Suprapubic skin (tissue), 4 donors: ENCODE data around the gene DZANK1. TPM values are rescaled to one million over a fixed set of nuclear protein-coding genes. Genes with fewer than 3 reads are reported as not detected.
"Not testable (repeated sequence)": the region's sequence is repeated elsewhere in the genome, so short reads cannot be mapped to it uniquely, and the experiment has no call there.

Source experiments
- DNase-seq, 2 donors: peaks; one replicate each; pipeline ENCODE4 v3.0.0-alpha.2; 2019; ENCODE audit warnings: low spot score in 2 of 2
- H3K27ac ChIP-seq: fragments of 200-600 bp; sonication (generic); one replicate; pipeline ENCODE4 v1.5.1; 2019
- H3K27me3 ChIP-seq: fragments of 200-600 bp; sonication (generic); one replicate; pipeline ENCODE4 v1.5.1; 2019
- H3K36me3 ChIP-seq: fragments of 200-600 bp; sonication (generic); one replicate; pipeline ENCODE4 v1.5.1; 2019
- H3K4me1 ChIP-seq: fragments of 200-600 bp; sonication (generic); one replicate; pipeline ENCODE4 v1.5.1; 2019
- H3K4me3 ChIP-seq: fragments of 200-600 bp; sonication (generic); one replicate; pipeline ENCODE4 v1.5.1; 2019; ENCODE audit warnings: mild to moderate bottlenecking
- H3K9me3 ChIP-seq: fragments of 200-600 bp; sonication (generic); one replicate; pipeline ENCODE4 v1.5.1; 2019
- CTCF ChIP-seq, 2 donors: fragments of 200-600 bp in 1 of 2; fragments of 450-650 bp in 1 of 2; sonication (generic) in 1 of 2; IDR thresholded peaks; one replicate each; pipeline ENCODE4 v1.5.1; 2016 to 2019; ENCODE audit warnings: antibody characterized with exemption in 2 of 2, mild to moderate bottlenecking in 1 of 2, moderate library complexity in 1 of 2
- EP300 ChIP-seq: sonication (generic); formaldehyde crosslinking; IDR thresholded peaks from one replicate; pipeline ENCODE4 v1.6.1; 2017; ENCODE audit warnings: antibody characterized with exemption
- POLR2A ChIP-seq, 2 donors: fragments of 450-650 bp; IDR thresholded peaks; one replicate each; pipeline ENCODE4 v1.6.1; 2017; ENCODE audit warnings: antibody characterized with exemption in 2 of 2, mild to moderate bottlenecking in 2 of 2, moderate library complexity in 2 of 2
- POLR2AphosphoS5 ChIP-seq, 3 donors: sonication (generic); formaldehyde crosslinking; IDR thresholded peaks; one replicate each; pipeline ENCODE4 v1.6.1; 2017; ENCODE audit warnings: antibody characterized with exemption in 3 of 3
- WGBS: methylation state at CpG from one replicate; pipeline ENCODE4 v1.1.5; 2018; 5-methylcytosine and 5-hydroxymethylcytosine counted together
- total RNA-seq, 4 donors: library from RNA; depleted of rRNA; stranded (reverse); fragments of >200 nt; gene quantifications; one replicate each; pipeline ENCODE4 v1.1.0, GENCODE V29; 2016

Gene DZANK1
- total RNA-seq, 4 donors from 2014 or later, result 1.7 to 4.5 (median 3.0) TPM

- DNase-seq, result no peak
- H3K36me3 ChIP-seq, result peaks cover 7% of the 10 kb centered on the region
- H3K9me3 ChIP-seq, result no peaks in the 10 kb centered on the region
- no peak overlapping the region for H3K4me3 ChIP-seq
- no peaks in the 10 kb centered on the region for H3K4me1 ChIP-seq
- no peak overlapping the region for H3K27ac ChIP-seq
- TF ChIP-seq POLR2AphosphoS5 (IDR thresholded peaks at IDR 0.05) (no peak), EP300 (no peak), CTCF (IDR thresholded peaks at IDR 0.05) (no peak), POLR2A (IDR thresholded peaks at IDR 0.05) (no peak)
- 65% methylated on average over 6 of the region's 6 CpGs for WGBS
- H3K27me3 ChIP-seq, result no peaks in the 10 kb centered on the region
Observed at GRCh38 chr20:18388860-18389259, 78.0 kb downstream of the DZANK1 start.

- H3K4me1 ChIP-seq, result no peaks in the 10 kb centered on the region
- no peaks in the 10 kb centered on the region for H3K27me3 ChIP-seq
- WGBS, result 96% methylated on average over 4 of the region's 7 CpGs
- H3K36me3 ChIP-seq, result no peaks in the 10 kb centered on the region
- H3K27ac ChIP-seq, result no peak overlapping the region
- DNase-seq, result no peak
- TF ChIP-seq POLR2AphosphoS5 (IDR thresholded peaks at IDR 0.05) (no peak), CTCF (IDR thresholded peaks at IDR 0.05) (no peak), EP300 (no peak), POLR2A (IDR thresholded peaks at IDR 0.05) (no peak)
- H3K4me3 ChIP-seq, result no peak overlapping the region
- H3K9me3 ChIP-seq, result no peaks in the 10 kb centered on the region
Observed at GRCh38 chr20:18380908-18381529, 85.8 kb downstream of the DZANK1 start.

- Histone ChIP-seq H3K36me3 (no peaks in the 10 kb centered on the region), H3K4me3 (no peak overlapping the region), H3K4me1 (no peaks in the 10 kb centered on the region), H3K27me3 (no peaks in the 10 kb centered on the region), H3K9me3 (no peaks in the 10 kb centered on the region), H3K27ac (no peak overlapping the region)
- DNase-seq, result no peak
- WGBS, result 71% methylated on average over 8 of the region's 8 CpGs
- no peak for TF ChIP-seq CTCF (IDR thresholded peaks at IDR 0.05)
- TF ChIP-seq POLR2AphosphoS5 (IDR thresholded peaks at IDR 0.05), result no peak
- no peak for TF ChIP-seq POLR2A (IDR thresholded peaks at IDR 0.05)
- TF ChIP-seq EP300, result no peak
Observed at GRCh38 chr20:18377896-18378481, 88.8 kb downstream of the DZANK1 start.

GRCh38 chr20:18375551-18375950 lies 91.3 kb downstream of the DZANK1 start:
- not testable (repeated sequence) for DNase-seq, H3K9me3 ChIP-seq, H3K4me1 ChIP-seq, H3K27me3 ChIP-seq, H3K27ac ChIP-seq, H3K36me3 ChIP-seq, H3K4me3 ChIP-seq
- 97% methylated on average over 27 of the region's 28 CpGs for WGBS

GRCh38 chr20:18372296-18372695 lies 94.5 kb downstream of the DZANK1 start:
- no peak for DNase-seq
- Histone ChIP-seq H3K27ac (no peak overlapping the region), H3K4me1 (no peaks in the 10 kb centered on the region), H3K36me3 (no peaks in the 10 kb centered on the region), H3K9me3 (no peaks in the 10 kb centered on the region), H3K4me3 (no peak overlapping the region), H3K27me3 (no peaks in the 10 kb centered on the region)
- no peak for TF ChIP-seq CTCF (IDR thresholded peaks at IDR 0.05)
- 20% methylated on average over 1 of the region's 1 CpG for WGBS

- no peaks in the 10 kb centered on the region for H3K9me3 ChIP-seq
- no peaks in the 10 kb centered on the region for H3K27me3 ChIP-seq
- 84% methylated on average over 2 of the region's 2 CpGs for WGBS
- H3K36me3 ChIP-seq, result no peaks in the 10 kb centered on the region
- no peak overlapping the region for H3K4me3 ChIP-seq
- no peak for DNase-seq
- H3K4me1 ChIP-seq, result no peaks in the 10 kb centered on the region
- no peak for TF ChIP-seq POLR2A (IDR thresholded peaks at IDR 0.05)
- no peak overlapping the region for H3K27ac ChIP-seq
Observed at GRCh38 chr20:18364768-18365167, 102.1 kb downstream of the DZANK1 start.
